Measurements from ENCODE around the gene TNS4.

Gene TNS4

DNA sequence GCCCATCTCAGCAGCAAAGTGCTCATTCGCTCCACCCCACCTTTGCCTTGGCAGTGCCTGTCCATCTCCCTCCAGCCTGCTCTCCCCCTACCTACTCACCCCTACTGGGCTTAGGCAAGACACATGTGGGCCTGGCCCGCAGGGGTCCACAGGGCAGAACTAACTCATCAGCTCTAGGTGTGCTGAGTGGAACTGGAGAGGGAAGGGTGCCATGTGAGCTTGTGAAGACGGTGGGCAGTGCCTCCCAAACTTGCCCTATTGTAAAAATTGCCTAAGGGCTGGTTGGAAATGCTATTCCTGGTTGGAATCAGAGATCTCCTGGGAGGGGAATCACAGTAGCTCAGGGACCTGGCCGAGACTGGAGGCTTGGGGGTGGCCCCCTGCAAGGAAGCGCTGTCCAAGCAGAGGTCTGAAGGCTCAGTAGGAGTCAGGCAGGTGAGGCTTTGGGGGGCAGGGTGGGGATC is 29.1 kb upstream of the TNS4 start:
- no peak overlapping the region for H2AFZ ChIP-seq (ENCODE audit: low read depth, low read length)

DNA sequence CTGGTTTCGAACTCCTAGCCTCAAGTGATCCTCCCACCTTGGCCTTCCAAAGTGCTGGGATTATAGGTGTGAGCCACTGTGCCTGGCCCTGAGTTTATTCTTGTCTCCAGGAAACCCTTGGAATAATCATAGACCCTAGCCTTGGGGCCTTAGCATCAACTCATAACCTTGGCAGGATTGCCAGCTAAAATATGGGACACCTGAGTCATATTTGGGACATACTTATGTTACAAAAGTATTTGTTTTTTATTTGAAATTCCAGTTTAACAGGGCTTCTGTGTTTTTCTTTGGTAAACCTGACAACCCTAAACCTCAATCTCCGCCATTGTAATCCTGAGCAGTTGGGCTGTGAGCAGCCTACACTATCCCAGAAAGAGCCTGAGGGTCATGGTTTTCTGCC is 28.6 kb upstream of the TNS4 start:
- H2AFZ ChIP-seq (ENCODE audit: low read depth, low read length) = no peak overlapping the region
- no peaks in the 10 kb centered on the region for H3K79me2 ChIP-seq (ENCODE audit: insufficient read depth, low read length)
- no peaks in the 10 kb centered on the region for H4K20me1 ChIP-seq (ENCODE audit: insufficient read depth, low read length)
- TF ChIP-seq, protein P1, sequence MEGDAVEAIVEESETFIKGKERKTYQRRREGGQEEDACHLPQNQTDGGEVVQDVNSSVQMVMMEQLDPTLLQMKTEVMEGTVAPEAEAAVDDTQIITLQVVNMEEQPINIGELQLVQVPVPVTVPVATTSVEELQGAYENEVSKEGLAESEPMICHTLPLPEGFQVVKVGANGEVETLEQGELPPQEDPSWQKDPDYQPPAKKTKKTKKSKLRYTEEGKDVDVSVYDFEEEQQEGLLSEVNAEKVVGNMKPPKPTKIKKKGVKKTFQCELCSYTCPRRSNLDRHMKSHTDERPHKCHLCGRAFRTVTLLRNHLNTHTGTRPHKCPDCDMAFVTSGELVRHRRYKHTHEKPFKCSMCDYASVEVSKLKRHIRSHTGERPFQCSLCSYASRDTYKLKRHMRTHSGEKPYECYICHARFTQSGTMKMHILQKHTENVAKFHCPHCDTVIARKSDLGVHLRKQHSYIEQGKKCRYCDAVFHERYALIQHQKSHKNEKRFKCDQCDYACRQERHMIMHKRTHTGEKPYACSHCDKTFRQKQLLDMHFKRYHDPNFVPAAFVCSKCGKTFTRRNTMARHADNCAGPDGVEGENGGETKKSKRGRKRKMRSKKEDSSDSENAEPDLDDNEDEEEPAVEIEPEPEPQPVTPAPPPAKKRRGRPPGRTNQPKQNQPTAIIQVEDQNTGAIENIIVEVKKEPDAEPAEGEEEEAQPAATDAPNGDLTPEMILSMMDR (IDR thresholded peaks at IDR 0.05; ENCODE audit: borderline replicate concordance, extremely low read depth, low read length, poor library complexity, severe bottlenecking) = no peak
- TF ChIP-seq EZH2 (IDR thresholded peaks at IDR 0.05; ENCODE audit: borderline replicate concordance, low read depth, low read length, severe bottlenecking) = no peak
- ATAC-seq (ENCODE audit: insufficient read depth, low read depth) (no peak), DNase-seq (no peak)
- H3K9me3 ChIP-seq (ENCODE audit: insufficient read depth, low read length, severe bottlenecking) = peaks cover 6% of the 10 kb centered on the region
- H3K36me3 ChIP-seq (ENCODE audit: insufficient read depth, low read length) = no peaks in the 10 kb centered on the region
- H3K4me1 ChIP-seq (ENCODE audit: insufficient read depth, low read length) = peaks cover 44% of the 10 kb centered on the region
- no peaks in the 10 kb centered on the region for H3K27me3 ChIP-seq (ENCODE audit: insufficient read depth, low read length, poor library complexity)
- H3K4me2 ChIP-seq (ENCODE audit: insufficient read depth, low read length) = no peak overlapping the region
- H3K27ac ChIP-seq (ENCODE audit: low read length) = peak overlapping the region; percentile 67
- H3K9ac ChIP-seq (ENCODE audit: low read depth, low read length) = no peak overlapping the region
- H3K4me3 ChIP-seq (ENCODE audit: low read depth in 1 of 2, low read length in 2 of 2) = no peak overlapping the region

More for the DNA sequence above, 29.1 kb upstream of the TNS4 start:
- Histone ChIP-seq H3K79me2 (ENCODE audit: insufficient read depth, low read length) (no peaks in the 10 kb centered on the region), H3K27ac (ENCODE audit: low read length) (peak overlapping the region; percentile 67), H3K27me3 (ENCODE audit: insufficient read depth, low read length, poor library complexity) (no peaks in the 10 kb centered on the region), H4K20me1 (ENCODE audit: insufficient read depth, low read length) (no peaks in the 10 kb centered on the region), H3K9ac (ENCODE audit: low read depth, low read length) (no peak overlapping the region), H3K36me3 (ENCODE audit: insufficient read depth, low read length) (no peaks in the 10 kb centered on the region), H3K4me2 (ENCODE audit: insufficient read depth, low read length) (no peak overlapping the region), H3K9me3 (ENCODE audit: insufficient read depth, low read length, severe bottlenecking) (no peaks in the 10 kb centered on the region), H3K4me3 (ENCODE audit: low read depth in 1 of 2, low read length in 2 of 2) (no peak overlapping the region), H3K4me1 (ENCODE audit: insufficient read depth, low read length) (peaks cover 44% of the 10 kb centered on the region)
- DNase-seq (no peak), ATAC-seq (ENCODE audit: insufficient read depth, low read depth) (no peak)
- TF ChIP-seq EZH2 (IDR thresholded peaks at IDR 0.05; ENCODE audit: borderline replicate concordance, low read depth, low read length, severe bottlenecking) = no peak
- TF ChIP-seq, protein P1 (IDR thresholded peaks at IDR 0.05; ENCODE audit: borderline replicate concordance, extremely low read depth, low read length, poor library complexity, severe bottlenecking) = no peak

DNA sequence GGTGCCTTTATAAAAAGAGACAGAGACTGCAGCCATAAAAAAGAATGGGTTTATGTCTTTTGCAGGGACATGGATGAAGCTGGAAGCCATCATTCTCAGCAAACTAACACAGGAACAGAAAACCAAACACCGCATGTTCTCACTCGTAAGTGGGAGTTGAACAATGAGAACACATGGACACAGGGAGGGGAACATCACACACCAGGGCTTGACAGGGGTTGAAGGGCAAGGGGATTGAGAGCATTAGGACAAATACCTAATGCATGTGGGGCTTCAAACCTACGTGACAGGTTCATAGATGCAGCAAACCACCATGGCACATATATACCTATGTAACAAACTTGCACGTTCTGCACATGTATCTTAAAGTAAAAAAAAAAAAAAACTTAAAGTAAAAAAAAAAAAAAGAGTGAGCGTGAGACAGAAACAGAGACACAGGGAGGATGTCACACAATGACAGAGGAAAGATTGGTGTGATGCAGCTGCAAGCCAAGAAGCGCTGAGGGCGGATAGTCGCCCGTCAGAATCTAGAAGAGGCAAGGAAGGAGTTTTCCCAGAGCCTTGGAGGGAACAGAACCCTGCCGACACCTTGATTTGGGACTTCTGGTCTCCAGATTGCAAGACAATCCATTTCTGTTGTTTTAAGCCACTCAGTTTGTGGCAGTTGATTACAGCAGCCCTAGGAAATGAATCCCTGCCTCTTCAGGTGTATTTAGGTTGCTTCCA is 27.4 kb upstream of the TNS4 start:
- DNase-seq (no peak), ATAC-seq (ENCODE audit: insufficient read depth, low read depth) (no peak)
- Histone ChIP-seq H3K36me3 (ENCODE audit: insufficient read depth, low read length) (no peaks in the 10 kb centered on the region), H3K9ac (ENCODE audit: low read depth, low read length) (no peak overlapping the region), H3K27ac (ENCODE audit: low read length) (0 out of 2 replicates have a peak overlapping the region, but pooled peaks have one; percentile 29), H3K9me3 (ENCODE audit: insufficient read depth, low read length, severe bottlenecking) (peaks cover 16% of the 10 kb centered on the region), H4K20me1 (ENCODE audit: insufficient read depth, low read length) (no peaks in the 10 kb centered on the region), H3K4me1 (ENCODE audit: insufficient read depth, low read length) (peaks cover 36% of the 10 kb centered on the region), H3K4me2 (ENCODE audit: insufficient read depth, low read length) (no peak overlapping the region), H3K79me2 (ENCODE audit: insufficient read depth, low read length) (no peaks in the 10 kb centered on the region), H3K27me3 (ENCODE audit: insufficient read depth, low read length, poor library complexity) (no peaks in the 10 kb centered on the region), H3K4me3 (ENCODE audit: low read depth in 1 of 2, low read length in 2 of 2) (no peak overlapping the region), H2AFZ (ENCODE audit: low read depth, low read length) (no peak overlapping the region)
- no peak for TF ChIP-seq EZH2 (IDR thresholded peaks at IDR 0.05; ENCODE audit: borderline replicate concordance, low read depth, low read length, severe bottlenecking)

DNA sequence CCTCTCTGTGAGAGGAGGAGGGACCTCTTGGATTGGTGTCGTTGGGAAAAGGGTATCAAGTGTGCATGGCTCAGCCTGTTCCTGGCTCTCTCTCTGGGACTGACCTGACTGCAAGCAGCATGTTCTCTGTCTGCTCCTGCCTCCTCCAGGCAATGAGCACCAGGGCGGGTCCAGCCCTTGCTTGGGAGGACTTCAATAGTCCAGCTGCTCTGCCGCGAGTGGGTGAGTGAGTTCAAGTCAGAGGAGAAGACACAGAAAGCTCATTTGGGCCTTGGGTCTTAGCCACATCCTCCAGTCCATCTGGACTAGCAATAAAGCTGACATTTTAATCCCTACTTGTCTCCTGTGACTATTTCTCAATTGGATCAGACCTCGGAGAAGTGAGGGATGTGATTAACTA is 25.2 kb upstream of the TNS4 start:
- no peaks in the 10 kb centered on the region for H4K20me1 ChIP-seq (ENCODE audit: insufficient read depth, low read length)
- no peak for TF ChIP-seq EZH2 (IDR thresholded peaks at IDR 0.05; ENCODE audit: borderline replicate concordance, low read depth, low read length, severe bottlenecking)
- TF ChIP-seq, protein P1 (IDR thresholded peaks at IDR 0.05; ENCODE audit: borderline replicate concordance, extremely low read depth, low read length, poor library complexity, severe bottlenecking) = no peak
- no peak overlapping the region for H3K4me3 ChIP-seq (ENCODE audit: low read depth in 1 of 2, low read length in 2 of 2)
- ATAC-seq (ENCODE audit: insufficient read depth, low read depth) (no peak), DNase-seq (no peak)
- H3K36me3 ChIP-seq (ENCODE audit: insufficient read depth, low read length) = no peaks in the 10 kb centered on the region
- H3K9ac ChIP-seq (ENCODE audit: low read depth, low read length) = no peak overlapping the region
- H3K27me3 ChIP-seq (ENCODE audit: insufficient read depth, low read length, poor library complexity) = no peaks in the 10 kb centered on the region
- H3K4me2 ChIP-seq (ENCODE audit: insufficient read depth, low read length) = no peak overlapping the region
- no peak overlapping the region for H2AFZ ChIP-seq (ENCODE audit: low read depth, low read length)
- peaks cover 16% of the 10 kb centered on the region for H3K9me3 ChIP-seq (ENCODE audit: insufficient read depth, low read length, severe bottlenecking)
- no peaks in the 10 kb centered on the region for H3K79me2 ChIP-seq (ENCODE audit: insufficient read depth, low read length)
- peaks cover 24% of the 10 kb centered on the region for H3K4me1 ChIP-seq (ENCODE audit: insufficient read depth, low read length)
- H3K27ac ChIP-seq (ENCODE audit: low read length) = no peak overlapping the region

All from DND-41 (cell line).